GM19023 (cell line): ENCODE results near the gene PSMB10.

Source experiments
- ATAC-seq: cut with Tn5 transposase; IDR thresholded peaks from one replicate; pipeline ENCODE4 v1.9.1; 2021; ENCODE audit warnings: mild to moderate bottlenecking, moderate library complexity; ENCODE audit not compliant: unreplicated experiment

The PSMB10 gene

GRCh38 chr16:67964477-67965131 lies 28.0 kb upstream of the PSMB10 start:
- no peak for ATAC-seq

DNA sequence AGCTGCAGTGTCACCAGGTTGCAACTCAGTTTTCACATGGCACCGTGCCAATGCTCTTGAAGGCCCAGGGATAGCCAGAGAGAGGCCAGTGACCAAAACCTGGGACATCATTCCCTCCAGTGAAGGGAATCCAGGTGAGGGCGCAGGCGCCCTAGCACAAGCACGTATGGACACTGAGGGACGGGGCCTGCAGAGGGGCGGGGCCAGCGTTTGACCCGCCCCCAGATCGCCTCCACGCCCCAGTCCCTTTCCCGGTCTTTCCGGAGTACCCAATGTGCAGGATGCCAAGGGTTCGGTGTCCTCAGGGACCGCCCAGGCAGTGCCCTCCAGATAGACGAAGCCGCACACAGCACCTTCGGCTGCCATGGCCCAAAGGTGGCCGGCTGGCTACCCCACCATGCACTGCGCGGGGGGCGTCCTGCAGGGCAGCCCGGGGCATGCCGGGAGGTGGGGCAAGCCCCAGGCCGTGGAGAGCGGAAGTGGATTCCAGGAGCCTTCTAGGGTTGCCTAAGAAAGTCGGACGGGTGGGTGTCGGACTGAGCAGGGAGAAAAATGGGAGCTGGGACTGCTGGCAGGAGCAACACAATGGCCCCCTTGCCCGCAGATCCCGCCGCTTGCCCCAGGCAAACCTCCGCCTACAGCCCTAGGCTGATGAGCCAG lies 27.1 kb upstream of the PSMB10 start:
- ATAC-seq, result no peak

DNA sequence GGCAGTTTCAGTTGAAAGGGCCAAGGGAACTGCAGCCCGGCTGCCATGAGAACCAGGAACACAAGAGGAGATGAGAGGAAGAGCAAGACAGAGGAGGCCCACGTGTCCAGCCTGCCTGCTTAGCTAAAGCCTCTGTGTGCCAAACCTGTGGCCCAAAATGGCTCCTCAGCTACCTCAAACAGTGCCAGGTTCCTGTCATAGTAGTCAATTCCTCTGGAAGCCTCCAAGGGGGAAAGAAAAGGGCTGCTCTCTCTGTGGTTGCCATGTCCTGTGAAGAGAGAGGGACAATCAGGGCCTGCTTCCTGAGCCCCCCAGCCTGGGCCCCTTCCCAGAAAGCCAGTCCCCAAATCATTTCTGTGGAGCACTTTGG lies 26.6 kb upstream of the PSMB10 start:
- ATAC-seq, result no peak

- no peak for ATAC-seq
Measured at GRCh38 chr16:67962135-67962534, 25.5 kb upstream of the PSMB10 start.

DNA sequence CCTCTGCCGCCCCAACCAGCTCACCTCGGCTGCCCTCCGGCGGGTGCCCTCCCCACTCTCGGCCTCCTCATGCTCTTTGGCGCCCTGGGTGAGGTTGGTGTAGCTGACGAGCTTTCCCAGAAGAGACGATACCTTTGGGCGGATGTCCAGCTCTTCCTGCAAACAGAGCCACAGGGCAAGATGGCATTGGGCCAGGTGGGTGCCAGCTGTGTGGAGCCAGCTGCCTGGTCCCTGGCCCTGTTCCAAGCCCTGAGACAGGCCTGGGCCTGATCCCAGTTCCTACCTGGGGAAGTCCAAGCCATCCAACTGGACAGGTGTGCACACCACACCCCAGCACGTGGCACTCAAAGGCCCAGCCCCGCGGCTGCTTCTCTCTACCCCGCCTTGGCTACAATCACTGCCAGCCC lies 24.9 kb upstream of the PSMB10 start:
- no peak for ATAC-seq

- ATAC-seq, result no peak
Measured at GRCh38 chr16:67959536-67960329, 23.1 kb upstream of the PSMB10 start.

GRCh38 chr16:67957622-67958021 lies 21.0 kb upstream of the PSMB10 start:
- no peak for ATAC-seq

- ATAC-seq, result no peak
Measured at GRCh38 chr16:67954421-67955196, 18.0 kb upstream of the PSMB10 start.

DNA sequence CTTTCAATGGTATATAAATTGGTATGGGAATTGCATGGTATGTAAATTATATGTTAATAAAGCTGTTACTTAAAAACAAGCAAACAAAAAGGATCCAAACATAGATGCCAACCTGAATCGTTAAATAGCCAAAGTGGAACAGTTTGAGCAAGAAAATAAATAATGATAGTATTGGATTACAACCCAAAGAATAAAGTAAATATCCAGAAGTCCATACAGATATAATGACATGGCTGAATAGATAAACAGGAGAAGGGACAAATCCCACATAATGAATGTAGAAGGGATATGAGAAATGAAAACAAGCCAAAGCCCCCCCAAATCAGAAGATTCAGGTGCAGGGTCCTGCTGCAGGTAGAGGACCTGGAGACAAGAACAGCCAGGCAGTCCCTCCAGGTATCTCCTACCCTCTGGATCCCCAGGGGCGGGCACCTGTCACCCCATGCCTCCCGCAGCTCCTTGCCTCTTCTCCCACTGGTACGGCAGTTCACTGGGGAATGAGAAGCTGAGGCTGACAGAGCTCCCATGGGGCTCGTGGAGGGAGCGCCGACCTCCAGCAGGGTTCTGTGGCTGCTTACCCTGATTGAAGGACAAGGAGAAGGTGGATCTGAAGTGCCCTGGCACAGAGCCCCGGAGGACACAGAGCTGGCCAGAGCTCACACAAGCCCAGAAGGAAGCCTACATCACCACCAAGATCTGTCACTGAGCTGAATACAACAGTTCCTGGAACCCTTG lies 17.2 kb upstream of the PSMB10 start:
- ATAC-seq, result no peak

GRCh38 chr16:67951485-67951884 lies 14.8 kb upstream of the PSMB10 start:
- no peak for ATAC-seq

DNA sequence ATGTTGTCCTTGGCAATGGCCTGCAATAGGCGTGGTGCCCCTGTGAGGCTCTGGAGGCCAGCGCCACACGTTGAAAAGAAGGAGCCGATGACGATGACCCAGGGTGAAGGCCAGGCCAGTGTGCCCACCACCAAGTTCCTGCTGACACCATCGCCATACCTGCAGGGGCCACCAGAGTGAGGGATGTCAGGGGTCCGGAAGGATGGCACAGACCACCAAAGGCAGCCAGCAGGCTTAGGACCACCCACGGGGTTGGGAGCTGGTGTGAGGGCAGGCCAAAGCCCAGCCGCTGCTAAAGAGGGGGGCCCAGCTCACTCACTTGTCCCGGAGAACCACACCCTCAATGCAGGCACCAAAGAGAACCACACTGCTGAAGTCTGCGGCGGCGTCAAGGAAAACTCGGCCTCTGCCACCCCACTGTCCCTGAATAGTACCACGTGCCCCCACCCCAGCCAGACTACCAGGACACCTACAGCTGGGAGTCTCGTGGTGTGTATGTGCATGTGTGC lies 13.7 kb upstream of the PSMB10 start:
- ATAC-seq, result no peak

DNA sequence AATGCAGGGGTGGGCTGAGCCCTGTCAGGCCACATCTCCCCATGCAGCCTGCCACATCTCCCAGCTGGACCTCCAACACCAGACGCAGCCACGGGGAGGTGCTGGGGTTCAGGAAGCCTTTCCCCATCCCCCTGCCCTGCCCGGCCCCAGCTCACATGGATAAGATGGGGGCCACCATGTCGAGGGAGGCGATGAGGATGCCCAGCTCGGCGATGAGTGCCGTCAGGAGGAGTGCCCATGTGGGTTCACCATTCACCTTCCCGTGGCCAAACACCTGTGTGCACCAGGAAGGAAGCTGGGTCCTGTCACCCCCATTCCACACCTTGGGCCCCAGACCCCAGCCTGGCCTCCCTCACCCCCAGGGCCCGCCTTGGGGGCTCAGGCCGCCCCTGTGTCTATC lies 13.0 kb upstream of the PSMB10 start:
- no peak for ATAC-seq

GRCh38 chr16:67948015-67948414 lies 11.4 kb upstream of the PSMB10 start:
- no peak for ATAC-seq

GRCh38 chr16:67946966-67947558 lies 10.4 kb upstream of the PSMB10 start:
- ATAC-seq, result no peak

- no peak for ATAC-seq
Measured at GRCh38 chr16:67946128-67946569, 9.5 kb upstream of the PSMB10 start.

DNA sequence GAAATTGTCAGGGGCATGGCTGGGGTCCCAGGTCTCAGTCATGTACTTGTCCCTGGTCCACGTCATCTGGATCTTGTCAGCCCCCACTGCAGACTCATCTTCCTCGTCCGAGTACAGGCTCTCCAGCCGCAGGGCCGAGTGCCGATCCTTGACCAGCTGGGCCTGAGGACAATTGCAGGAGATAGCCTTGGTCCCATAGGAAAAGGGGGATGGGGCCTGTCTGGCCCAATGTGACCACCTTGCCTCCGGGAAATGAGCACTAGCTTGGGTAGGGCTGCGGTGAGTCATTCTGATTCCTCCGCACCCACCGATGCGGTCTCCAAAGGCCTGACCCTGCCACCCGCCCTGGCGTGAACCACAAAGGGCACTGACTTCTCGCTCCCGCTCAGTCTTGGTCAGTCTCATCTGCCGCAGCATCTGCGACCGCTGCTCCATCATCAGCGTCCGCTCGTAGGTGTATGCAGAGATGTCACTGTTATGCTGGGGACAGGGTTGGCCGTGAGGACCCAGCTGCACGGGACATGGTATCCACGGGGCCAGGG lies 8.8 kb upstream of the PSMB10 start:
- no peak for ATAC-seq

- no peak for ATAC-seq
Measured at GRCh38 chr16:67944690-67945391, 8.2 kb upstream of the PSMB10 start.

DNA sequence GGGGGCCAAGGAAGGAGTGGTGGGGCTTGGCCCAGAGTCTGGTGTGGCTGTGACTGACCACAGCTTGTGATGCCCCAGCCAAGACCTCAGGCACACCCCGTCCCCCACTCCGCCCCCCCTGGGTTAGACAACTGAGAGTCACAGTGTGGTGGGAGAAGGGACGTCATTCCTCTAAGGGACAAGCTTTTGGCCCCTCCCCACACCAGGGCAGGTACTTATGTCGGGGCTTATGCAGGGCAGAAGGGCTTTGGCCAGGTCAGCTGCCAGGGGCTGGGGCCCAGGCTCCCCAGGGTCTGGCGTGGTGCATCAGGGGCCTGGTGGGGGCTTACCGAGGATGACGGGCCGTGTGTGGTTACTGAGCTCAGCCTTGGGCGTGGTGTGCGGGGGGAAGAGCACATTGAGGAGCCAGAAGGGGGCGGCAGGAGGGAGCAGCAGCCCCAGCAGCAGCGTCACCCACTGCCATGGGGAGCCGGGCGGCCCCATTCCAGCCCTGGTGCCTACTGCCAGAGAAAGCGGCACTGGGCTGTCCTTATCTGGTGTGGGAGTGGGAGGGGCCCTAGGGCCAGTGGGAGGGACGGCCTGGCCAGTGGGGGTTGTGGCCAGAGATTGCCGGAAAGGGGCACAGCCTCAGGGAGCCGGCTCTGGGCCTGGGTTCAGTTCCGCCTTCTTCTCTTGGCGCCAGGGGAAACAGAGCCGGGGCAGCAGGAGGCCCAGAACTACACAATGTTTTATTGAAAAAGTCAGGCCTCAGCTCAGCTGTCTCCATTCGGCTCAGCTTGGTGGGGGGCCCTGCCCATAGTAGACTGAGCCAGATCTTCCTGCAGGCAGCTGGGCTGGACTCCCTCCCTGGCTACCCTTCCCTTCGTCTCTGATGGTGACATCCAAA lies 7.2 kb upstream of the PSMB10 start, which contains the start of gene LCAT:
Gene LCAT, minus strand, starts transcription at position 502 of the 886 bp plus-strand sequence. Its CDS starts 19 bp downstream, at position 483.
- no peak for ATAC-seq
